Gastrocnemius medialis (tissue), 4 donors: Measurements from ENCODE around the gene ZEB2. TPM values are rescaled to one million over a fixed set of nuclear protein-coding genes. Genes with fewer than 3 reads are reported as not detected.

ENCODE experiments used
- ATAC-seq, 2 donors: fragments of 150-250 bp; one replicate each; pipeline ENCODE4 v1.9.1; 2016
- DNase-seq, 2 donors: peaks; one replicate each; pipeline ENCODE4 v3.0.0-alpha.2; 2019
- H3K27ac ChIP-seq, 4 donors: fragments of 200-600 bp; sonication (generic); 1 replicate in 1 of 4; 2 replicates in 3 of 4; pipeline ENCODE4 v1.5.1; 2016 to 2018; ENCODE audit warnings: mild to moderate bottlenecking in 2 of 4, moderate library complexity in 1 of 4
- H3K27me3 ChIP-seq, 3 donors: fragments of 200-600 bp; sonication (generic) in 2 of 3; 1 replicate in 1 of 3; 2 replicates in 2 of 3; pipeline versions ENCODE4 v1.5.1 to v1.6.0; 2016 to 2019; ENCODE audit warnings: mild to moderate bottlenecking in 1 of 3, moderate library complexity in 1 of 3
- H3K36me3 ChIP-seq, 2 donors: fragments of 200-600 bp; sonication (generic) in 1 of 2; one replicate each; pipeline ENCODE4 v1.5.1; 2017 to 2018
- H3K4me1 ChIP-seq, 2 donors: fragments of 200-600 bp; sonication (generic) in 1 of 2; one replicate each; pipeline ENCODE4 v1.5.1; 2016 to 2017; ENCODE audit warnings: mild to moderate bottlenecking in 2 of 2
- H3K4me3 ChIP-seq, 4 donors: fragments of 200-600 bp; sonication (generic) in 3 of 4; 1 replicate in 1 of 4; 2 replicates in 3 of 4; pipeline ENCODE4 v1.5.1; 2016 to 2019; ENCODE audit warnings: mild to moderate bottlenecking in 2 of 4
- H3K9me3 ChIP-seq, 3 donors: fragments of 200-600 bp; sonication (generic) in 2 of 3; 1 replicate in 1 of 3; 2 replicates in 2 of 3; pipeline ENCODE4 v1.5.1; 2016 to 2019
- POLR2A ChIP-seq, 2 donors: fragments of 450-650 bp; IDR thresholded peaks; one replicate each; pipeline ENCODE4 v1.6.1; 2017; ENCODE audit warnings: antibody characterized with exemption in 2 of 2, mild to moderate bottlenecking in 2 of 2, moderate library complexity in 2 of 2
- in situ Hi-C, 4 donors: fragments of 200-750 bp; cut with MboI; loops; one replicate each; pipeline versions ENCODE4 v1.15.0 to v1.8.0; 2017; ENCODE audit warnings: low sequenced_read_pairs in 4 of 4
- intact Hi-C: fragments of 100-400 bp; cut with DNase I; formaldehyde crosslinking; loops from one replicate; pipeline ENCODE4 v1.15.1; 2023; ENCODE audit warnings: low total_unique reads
- total RNA-seq, 4 donors: library from RNA; depleted of rRNA; stranded (reverse); fragments of >200 nt; gene quantifications; one replicate each; pipeline versions ENCODE4 v1.1.0 to v1.2.3, GENCODE V29; 2016
- TF ChIP-seq, protein P1 (sequence below), 5 experiments: fragments of 450-650 bp in 3 of 5; fragments of 200-600 bp in 2 of 5; sonication (generic) in 2 of 5; IDR thresholded peaks in 4 of 5; conservative IDR thresholded peaks in 1 of 5; 1 replicate in 4 of 5; 2 replicates in 1 of 5; pipeline ENCODE4 v1.5.1; 2016 to 2019; ENCODE audit warnings: antibody characterized with exemption in 5 of 5, mild to moderate bottlenecking in 3 of 5, moderate library complexity in 3 of 5

Gene ZEB2
- total RNA-seq, 4 donors from 2014 or later, result 21.2 to 27.6 (median 22.9) TPM

DNA sequence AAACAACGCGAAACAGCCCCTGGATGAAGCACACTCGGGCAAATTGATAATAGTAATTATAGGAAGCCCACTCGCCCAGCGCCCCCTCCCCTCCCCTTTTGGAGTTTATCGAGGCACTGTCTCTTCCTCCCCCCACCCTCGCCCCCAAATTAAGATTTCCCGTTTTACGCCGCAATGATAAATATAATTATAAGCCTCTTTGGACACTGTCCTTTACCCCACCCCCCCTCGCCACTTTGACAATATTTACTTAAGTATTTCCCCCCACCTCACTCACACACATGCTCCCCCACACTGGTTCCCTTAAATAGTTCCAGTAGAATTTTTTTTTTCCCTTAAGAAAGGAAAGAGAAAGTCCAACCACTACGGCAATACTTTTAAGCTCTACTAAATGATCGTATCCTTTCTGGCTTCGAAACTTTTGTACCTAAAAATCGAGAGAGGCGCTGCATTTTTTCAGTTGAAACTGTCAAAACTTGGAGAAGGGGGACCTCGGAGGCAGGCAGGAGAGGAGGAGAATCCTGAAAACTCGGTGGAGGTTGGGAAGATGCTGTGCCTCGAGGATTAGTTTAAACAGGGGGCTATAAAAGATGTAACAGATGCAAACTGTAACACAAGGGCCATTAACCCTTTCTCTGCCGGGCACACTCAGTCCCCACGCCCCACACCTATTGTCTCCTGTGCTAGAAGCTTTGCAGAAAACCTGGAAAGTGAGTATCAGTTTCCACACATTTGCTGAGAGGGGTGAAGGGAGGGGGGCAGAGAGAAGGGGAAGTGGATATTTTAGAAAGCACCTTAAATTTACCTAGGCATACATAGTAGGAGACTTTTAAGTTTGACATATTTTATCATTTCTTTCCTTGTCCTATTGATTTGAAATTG is 1.8 kb downstream of the ZEB2 start:
- ATAC-seq, result no peak
- peaks cover 37 to 41% of the 10 kb centered on the region in 2 donors for H3K4me1 ChIP-seq
- in situ Hi-C loops, result loop anchor here in 3 of 4 donors (10.0 to 25.0 kb wide), 2 partner anchors 63 to 181 kb away; a partner anchor contains a TSS

DNA sequence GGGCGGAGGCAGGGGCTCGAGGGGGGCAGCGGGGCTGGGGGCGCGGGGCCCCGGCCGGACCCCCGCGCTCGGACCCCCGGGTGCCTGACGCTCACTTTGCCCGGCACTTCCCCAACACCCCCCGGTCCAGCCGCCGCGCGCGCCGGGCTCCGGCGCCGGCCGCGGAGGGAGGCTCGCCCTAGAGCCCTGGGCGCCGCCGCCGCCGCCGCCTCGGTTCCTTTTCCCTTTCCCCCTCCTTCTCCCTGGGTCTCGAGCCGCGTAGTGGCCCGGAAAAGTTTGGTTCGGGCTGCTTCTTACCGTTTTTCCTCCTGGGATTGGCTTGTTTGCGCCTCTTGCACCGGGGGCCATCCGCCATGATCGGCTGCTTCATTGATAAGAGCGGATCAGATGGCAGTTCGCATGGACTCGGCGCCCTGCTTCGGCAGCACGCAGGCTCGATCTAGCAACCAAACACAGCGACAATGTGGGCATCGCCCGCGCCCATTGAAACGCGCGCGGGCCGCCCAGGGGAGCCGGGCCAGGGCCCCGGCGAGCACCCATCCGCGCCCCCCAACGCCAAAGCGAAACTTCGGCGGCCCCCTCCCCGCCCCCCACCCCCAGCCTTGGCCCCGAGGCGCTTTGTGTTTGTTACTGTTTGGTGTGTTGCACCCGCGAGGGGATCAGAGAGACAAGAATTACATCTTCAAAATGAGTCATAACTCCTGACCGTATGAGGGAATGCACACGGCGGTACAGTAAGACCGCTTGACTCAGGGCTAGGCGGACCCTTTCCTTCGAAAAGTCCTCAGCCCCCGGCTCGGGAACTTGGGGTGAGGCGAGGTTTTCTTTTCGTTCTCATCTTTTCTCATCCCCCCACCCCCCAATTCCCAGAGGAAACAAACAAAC is 2.7 kb downstream of the ZEB2 start:
- H3K27me3 ChIP-seq, result peaks cover 0 to 13% (median 0%) of the 10 kb centered on the region in 3 donors
- peak overlapping the region; percentile 94 to 96 (median 95) for H3K27ac ChIP-seq
- peak; percentile 43 to 75 for TF ChIP-seq POLR2A (IDR thresholded peaks at IDR 0.05)
- TF ChIP-seq, protein P1, sequence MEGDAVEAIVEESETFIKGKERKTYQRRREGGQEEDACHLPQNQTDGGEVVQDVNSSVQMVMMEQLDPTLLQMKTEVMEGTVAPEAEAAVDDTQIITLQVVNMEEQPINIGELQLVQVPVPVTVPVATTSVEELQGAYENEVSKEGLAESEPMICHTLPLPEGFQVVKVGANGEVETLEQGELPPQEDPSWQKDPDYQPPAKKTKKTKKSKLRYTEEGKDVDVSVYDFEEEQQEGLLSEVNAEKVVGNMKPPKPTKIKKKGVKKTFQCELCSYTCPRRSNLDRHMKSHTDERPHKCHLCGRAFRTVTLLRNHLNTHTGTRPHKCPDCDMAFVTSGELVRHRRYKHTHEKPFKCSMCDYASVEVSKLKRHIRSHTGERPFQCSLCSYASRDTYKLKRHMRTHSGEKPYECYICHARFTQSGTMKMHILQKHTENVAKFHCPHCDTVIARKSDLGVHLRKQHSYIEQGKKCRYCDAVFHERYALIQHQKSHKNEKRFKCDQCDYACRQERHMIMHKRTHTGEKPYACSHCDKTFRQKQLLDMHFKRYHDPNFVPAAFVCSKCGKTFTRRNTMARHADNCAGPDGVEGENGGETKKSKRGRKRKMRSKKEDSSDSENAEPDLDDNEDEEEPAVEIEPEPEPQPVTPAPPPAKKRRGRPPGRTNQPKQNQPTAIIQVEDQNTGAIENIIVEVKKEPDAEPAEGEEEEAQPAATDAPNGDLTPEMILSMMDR (IDR thresholded peaks at IDR 0.05 in 4 of 5, conservative IDR thresholded peaks at IDR 0.05 in 1 of 5), result no peak
- peak overlapping the region; percentile 76 to 89 (median 78) for H3K4me3 ChIP-seq
- intact Hi-C loops, result loop anchor here (2.0 kb wide), 1 partner anchor 184 kb away; a partner anchor contains a TSS
- H3K4me1 ChIP-seq, result peaks cover 34 to 44% of the 10 kb centered on the region in 2 donors
- in situ Hi-C loops, result loop anchor here in 3 of 4 donors (10.0 to 25.0 kb wide), 2 partner anchors 62 to 180 kb away; a partner anchor contains a TSS
- no peaks in the 10 kb centered on the region for H3K36me3 ChIP-seq
- ATAC-seq (peak; percentile 64 to 76), DNase-seq (peak; percentile 65 to 68)
- H3K9me3 ChIP-seq, result no peaks in the 10 kb centered on the region

More for the DNA sequence above, 1.8 kb downstream of the ZEB2 start:
- intact Hi-C loops, result loop anchor here (2.0 kb wide), 1 partner anchor 185 kb away; a partner anchor contains a TSS
- Histone ChIP-seq H3K27ac (peak overlapping the region; percentile 94 to 96 (median 95)), H3K36me3 (no peaks in the 10 kb centered on the region), H3K27me3 (peaks cover 0 to 19% (median 0%) of the 10 kb centered on the region in 3 donors), H3K9me3 (no peaks in the 10 kb centered on the region), H3K4me3 (peak overlapping the region; percentile 76 to 89 (median 78))
- TF ChIP-seq POLR2A (IDR thresholded peaks at IDR 0.05), result no peak
- TF ChIP-seq, protein P1 (IDR thresholded peaks at IDR 0.05 in 4 of 5, conservative IDR thresholded peaks at IDR 0.05 in 1 of 5), result no peak
- no peak for DNase-seq

DNA sequence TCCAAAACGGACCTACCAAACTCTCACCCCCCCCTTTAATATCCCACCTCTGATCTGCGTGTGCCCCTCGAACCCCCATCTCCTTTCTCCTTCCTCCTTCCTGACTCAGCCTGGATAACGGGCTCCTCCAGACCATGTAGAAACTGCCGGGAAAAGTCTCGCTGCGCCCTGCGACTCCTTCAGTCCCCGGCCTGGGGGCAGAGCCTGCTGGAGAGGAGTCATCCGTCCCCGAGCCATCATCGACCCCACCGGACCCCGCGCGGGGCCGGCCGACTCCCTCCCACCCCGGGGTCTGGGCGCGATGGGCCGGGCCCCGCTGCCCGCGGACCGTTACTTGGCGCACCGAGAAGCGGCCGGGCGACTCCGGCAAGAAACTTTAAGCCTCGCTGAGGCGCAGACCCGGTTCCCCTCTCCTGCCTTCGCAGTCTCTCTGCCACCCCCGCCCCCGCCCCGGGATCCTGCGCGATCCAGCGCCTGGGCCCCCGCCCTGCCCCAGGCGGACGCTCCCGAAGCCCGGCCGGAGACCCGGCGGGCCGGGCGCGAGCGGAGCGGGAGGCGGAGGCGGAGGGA is 3.4 kb downstream of the ZEB2 start:
- ATAC-seq (peak; percentile 12 to 16), DNase-seq (no peak)
- TF ChIP-seq, protein P1 (IDR thresholded peaks at IDR 0.05 in 4 of 5, conservative IDR thresholded peaks at IDR 0.05 in 1 of 5), result no peak
- TF ChIP-seq POLR2A (IDR thresholded peaks at IDR 0.05), result no peak
- intact Hi-C loops (loop anchor here (2.0 kb wide), 1 partner anchor 184 kb away; a partner anchor contains a TSS), in situ Hi-C loops (loop anchor here in 3 of 4 donors (10.0 to 25.0 kb wide), 2 partner anchors 62 to 179 kb away; a partner anchor contains a TSS)
- H3K27ac ChIP-seq, result peak overlapping the region; percentile 94 to 96 (median 95)
- H3K4me3 ChIP-seq, result peak overlapping the region; percentile 76 to 89 (median 78)
- H3K9me3 ChIP-seq, result no peaks in the 10 kb centered on the region
- H3K4me1 ChIP-seq, result peaks cover 37 to 48% of the 10 kb centered on the region in 2 donors
- peaks cover 0 to 13% (median 0%) of the 10 kb centered on the region in 3 donors for H3K27me3 ChIP-seq
- H3K36me3 ChIP-seq, result no peaks in the 10 kb centered on the region
